NCI-H1105 treated with DMSO at 0.1 percent for 48 hours (cell line): ENCODE measurements around the gene PDYN.

Experiments
- DNase-seq: peaks from one replicate; lab custom pipeline; 2025; lab: John Stamatoyannopoulos, UW

PDYN gene

GRCh38 chr20:1951436-1952115, 42.3 kb downstream of the PDYN start:
- DNase-seq = no peak

GRCh38 chr20:1950836-1951235, 43.0 kb downstream of the PDYN start:
- no peak for DNase-seq

GRCh38 chr20:1949347-1950100, 44.3 kb downstream of the PDYN start:
- no peak for DNase-seq

GRCh38 chr20:1947535-1947846, 46.4 kb downstream of the PDYN start:
- DNase-seq = no peak

- DNase-seq = peak; percentile 18
Measured at GRCh38 chr20:1946762-1947534, 46.9 kb downstream of the PDYN start.

- DNase-seq = no peak
Measured at GRCh38 chr20:1946442-1946761, 47.5 kb downstream of the PDYN start.

GRCh38 chr20:1945660-1946059, 48.2 kb downstream of the PDYN start:
- no peak for DNase-seq

- no peak for DNase-seq
Measured at GRCh38 chr20:1945134-1945618, 48.7 kb downstream of the PDYN start.

GRCh38 chr20:1944345-1945091, 49.3 kb downstream of the PDYN start:
- DNase-seq = no peak

GRCh38 chr20:1943275-1944002, 50.4 kb downstream of the PDYN start:
- DNase-seq = no peak

GRCh38 chr20:1942486-1943274, 51.2 kb downstream of the PDYN start:
- no peak for DNase-seq

GRCh38 chr20:1942061-1942460, 51.8 kb downstream of the PDYN start:
- no peak for DNase-seq

- no peak for DNase-seq
Measured at GRCh38 chr20:1941226-1941625, 52.6 kb downstream of the PDYN start.

GRCh38 chr20:1940581-1940980, 53.3 kb downstream of the PDYN start:
- no peak for DNase-seq

- no peak for DNase-seq
Measured at GRCh38 chr20:1939270-1939595, 54.6 kb downstream of the PDYN start.

- DNase-seq = no peak
Measured at GRCh38 chr20:1938464-1939269, 55.2 kb downstream of the PDYN start.

GRCh38 chr20:1937316-1937976, 56.4 kb downstream of the PDYN start:
- DNase-seq = no peak

- DNase-seq = peak; percentile 37
Measured at GRCh38 chr20:1935696-1936366, 58.0 kb downstream of the PDYN start.
